NCI-H187 (cell line): ENCODE data around the gene HSP90B1.

Experiments
- DNase-seq, 2 experiments: peaks; one replicate each; lab custom pipeline; 2025; lab: John Stamatoyannopoulos, UW

Gene HSP90B1

GRCh38 chr12:103975368-103975767 is 45.2 kb downstream of the HSP90B1 start:
- DNase-seq: no peak

- DNase-seq: no peak
Measured at GRCh38 chr12:103978384-103978982, 48.3 kb downstream of the HSP90B1 start.

- no peak for DNase-seq
Measured at GRCh38 chr12:103986829-103987228, 56.6 kb downstream of the HSP90B1 start.

GRCh38 chr12:103994235-103994634 is 64.0 kb downstream of the HSP90B1 start:
- DNase-seq: no peak

- DNase-seq: no peak
Measured at GRCh38 chr12:103996595-103996994, 66.4 kb downstream of the HSP90B1 start.

GRCh38 chr12:103997286-103997900 is 67.2 kb downstream of the HSP90B1 start:
- DNase-seq: no peak
